Neural cell (in vitro differentiated cells): ENCODE measurements around the gene TRPV3. TPM values are rescaled to one million over a fixed set of nuclear protein-coding genes. Genes with fewer than 3 reads are reported as not detected.

Source experiments
- H2AFZ ChIP-seq: fragments of 200-600, 300-800 bp; sonication (generic), shearing (Covaris generic); 2 replicates; pipeline ENCODE4 v1.6.0; 2014; ENCODE audit warnings: low read depth, mild to moderate bottlenecking, antibody characterized with exemption, low read length, moderate library complexity
- H3F3A ChIP-seq: fragments of 200-600 bp; shearing (Covaris generic); 2 replicates; pipeline ENCODE4 v1.6.1; 2016; ENCODE audit warnings: mild to moderate bottlenecking, moderate library complexity, mixed read lengths, antibody characterized with exemption, low read length; ENCODE audit not compliant: insufficient read depth, poor library complexity, severe bottlenecking
- H3K27ac ChIP-seq: fragments of 200-600, 300-800 bp; sonication (generic), shearing (Covaris generic); 2 replicates; pipeline ENCODE4 v1.5.1; 2014; ENCODE audit warnings: mild to moderate bottlenecking, low read length, moderate library complexity
- H3K27me3 ChIP-seq: fragments of 300-800, 200-600 bp; sonication (generic), shearing (Covaris generic); 2 replicates; pipeline ENCODE4 v1.6.0; 2014; ENCODE audit warnings: mild to moderate bottlenecking, low read depth, low read length, moderate library complexity; ENCODE audit not compliant: insufficient read depth
- H3K36me3 ChIP-seq: fragments of 300-800, 200-600 bp; sonication (generic), shearing (Covaris generic); 2 replicates; pipeline ENCODE4 v1.5.1; 2014; ENCODE audit warnings: mild to moderate bottlenecking, antibody characterized with exemption, low read length, moderate library complexity; ENCODE audit not compliant: insufficient read depth
- H3K4me2 ChIP-seq: fragments of 300-800, 200-600 bp; sonication (generic), shearing (Covaris generic); 2 replicates; pipeline ENCODE4 v1.6.0; 2014; ENCODE audit warnings: mild to moderate bottlenecking, low read length
- H3K4me3 ChIP-seq: fragments of 300-800, 200-600 bp; sonication (generic), shearing (Covaris generic); 2 replicates; pipeline ENCODE4 v1.5.1; 2014; ENCODE audit warnings: mild to moderate bottlenecking, low read length, moderate library complexity
- H3K79me2 ChIP-seq: fragments of 200-600 bp; shearing (Covaris generic); replicated peaks from 2 replicates; pipeline ENCODE4 v1.6.0; 2014; ENCODE audit warnings: mild to moderate bottlenecking, low read length, moderate library complexity; ENCODE audit not compliant: insufficient read depth
- H3K9ac ChIP-seq: fragments of 300-800, 200-600 bp; sonication (generic), shearing (Covaris generic); 2 replicates; pipeline ENCODE4 v1.6.1; 2016; ENCODE audit warnings: mild to moderate bottlenecking, low read length, mixed read lengths
- H3K9me2 ChIP-seq: fragments of 200-600 bp; shearing (Covaris generic); 2 replicates; pipeline ENCODE4 v1.6.1; 2016; ENCODE audit warnings: mild to moderate bottlenecking, low read length, mixed read lengths; ENCODE audit not compliant: insufficient read depth
- H3K9me3 ChIP-seq: fragments of 200-600, 300-800 bp; sonication (generic), shearing (Covaris generic); 2 replicates; pipeline ENCODE4 v1.6.1; 2016; ENCODE audit warnings: mild to moderate bottlenecking, mixed run types, low read length, moderate library complexity, mixed read lengths
- H4K20me1 ChIP-seq: fragments of 200-600 bp; shearing (Covaris generic); 2 replicates; pipeline ENCODE4 v1.6.1; 2016; ENCODE audit warnings: mild to moderate bottlenecking, mixed run types; ENCODE audit not compliant: insufficient read depth
- EP300 ChIP-seq: fragments of 450-650 bp; conservative IDR thresholded peaks from 2 replicates; pipeline ENCODE4 v1.6.1; 2014; ENCODE audit warnings: antibody characterized with exemption, mild to moderate bottlenecking, moderate library complexity; ENCODE audit not compliant: poor library complexity, severe bottlenecking
- EZH2 ChIP-seq: fragments of 200-600, 300-800 bp; shearing (Covaris generic), sonication (generic); IDR thresholded peaks from 2 replicates; pipeline ENCODE4 v1.6.1; 2014; ENCODE audit warnings: antibody characterized with exemption, low read length, borderline replicate concordance, mild to moderate bottlenecking; ENCODE audit not compliant: insufficient read depth, poor library complexity, severe bottlenecking
- MXI1 ChIP-seq: fragments of 450-650 bp; conservative IDR thresholded peaks from 2 replicates; pipeline ENCODE4 v1.6.1; 2014; ENCODE audit warnings: antibody characterized with exemption, mild to moderate bottlenecking; ENCODE audit not compliant: poor library complexity, severe bottlenecking
- POLR2AphosphoS5 ChIP-seq: IDR thresholded peaks from 2 replicates; pipeline ENCODE4 v1.6.1; 2012
- RAD21 ChIP-seq: fragments of 450-650 bp; conservative IDR thresholded peaks from 2 replicates; pipeline ENCODE4 v1.6.1; 2014; ENCODE audit warnings: antibody characterized with exemption, mild to moderate bottlenecking, moderate library complexity
- SMC3 ChIP-seq: fragments of 450-650 bp; conservative IDR thresholded peaks from 2 replicates; pipeline ENCODE4 v1.6.1; 2014; ENCODE audit warnings: antibody characterized with exemption, mild to moderate bottlenecking, moderate library complexity; ENCODE audit not compliant: poor library complexity
- TAF1 ChIP-seq: IDR thresholded peaks from 2 replicates; pipeline ENCODE4 v1.6.1; 2012; ENCODE audit warnings: low read depth
- polyA plus RNA-seq: library from polyadenylated mRNA; depleted of rRNA; stranded (reverse); fragments of >200 nt; gene quantifications from 2 replicates; pipeline ENCODE4 v1.2.3, GENCODE V29; 2014
- TF ChIP-seq, protein P1 (sequence below): fragments of 450-650 bp; IDR thresholded peaks from 2 replicates; pipeline ENCODE4 v1.5.1; 2014; ENCODE audit warnings: antibody characterized with exemption, mild to moderate bottlenecking, moderate library complexity; ENCODE audit not compliant: poor library complexity, severe bottlenecking
- TF ChIP-seq, protein P2 (sequence below): IDR thresholded peaks from 2 replicates; pipeline ENCODE4 v1.6.1; 2012; ENCODE audit warnings: borderline replicate concordance

The TRPV3 gene
- polyA plus RNA-seq, 1 donor from 2014 or later = 0.19 TPM

DNA sequence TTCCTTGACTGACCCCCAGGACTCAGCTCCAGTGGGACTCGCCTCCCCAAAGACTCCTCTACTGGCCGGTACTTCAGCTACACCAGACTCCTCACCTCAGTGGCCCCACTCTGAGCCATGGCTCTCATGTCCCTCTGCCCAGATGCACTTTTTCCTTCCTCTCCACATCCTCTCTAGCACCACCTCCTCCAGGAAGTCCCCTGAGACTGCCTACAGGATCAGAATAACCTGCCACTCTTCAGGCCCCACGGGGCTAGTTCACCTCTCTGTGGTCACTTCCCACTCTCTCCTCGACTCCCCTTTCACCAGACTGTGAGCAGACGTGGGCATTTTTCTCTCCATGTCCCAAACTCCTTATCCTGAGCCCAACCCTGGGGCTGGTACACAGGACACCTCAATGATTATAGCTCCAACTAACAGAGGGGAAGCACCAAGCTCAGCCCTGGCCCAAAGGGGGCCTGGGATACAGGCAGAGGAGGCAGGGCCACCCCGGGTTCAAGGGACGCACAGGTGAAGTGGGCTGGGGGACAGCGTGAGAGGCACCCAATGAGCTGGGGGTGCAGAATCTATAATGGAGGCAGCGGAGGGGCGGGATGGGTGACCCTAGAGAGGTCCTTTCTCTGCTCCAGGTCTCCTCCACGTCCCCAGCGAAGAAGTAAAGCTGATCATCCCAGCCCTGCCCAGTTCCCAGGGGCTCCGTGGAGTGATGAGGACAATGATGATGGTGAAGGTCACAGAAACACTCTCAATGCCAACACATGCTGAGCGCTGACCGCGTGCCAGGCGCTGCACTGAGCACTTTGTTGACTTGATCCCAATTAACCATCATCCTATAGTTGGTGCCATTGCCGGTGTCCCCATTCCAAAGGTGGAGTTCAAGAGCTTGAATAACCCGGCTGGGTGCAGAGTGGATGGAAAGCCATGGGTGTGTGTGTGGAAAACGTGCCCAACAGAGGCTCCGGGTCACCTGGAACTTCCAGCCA, 3.9 kb downstream of the TRPV3 start:
- Histone ChIP-seq H3K79me2 (no peaks in the 10 kb centered on the region), H3K4me3 (no peak overlapping the region), H3K27me3 (no peaks in the 10 kb centered on the region), H3K4me2 (no peak overlapping the region), H3F3A (no peaks in the 10 kb centered on the region), H3K9me3 (no peaks in the 10 kb centered on the region), H3K27ac (no peak overlapping the region), H3K9ac (no peak overlapping the region), H3K9me2 (no peaks in the 10 kb centered on the region), H4K20me1 (no peaks in the 10 kb centered on the region), H3K36me3 (no peaks in the 10 kb centered on the region), H2AFZ (no peak overlapping the region)
- TF ChIP-seq RAD21 (no peak), SMC3 (no peak), POLR2AphosphoS5 (no peak), EZH2 (no peak), TAF1 (no peak), EP300 (no peak)
- TF ChIP-seq, protein P1, sequence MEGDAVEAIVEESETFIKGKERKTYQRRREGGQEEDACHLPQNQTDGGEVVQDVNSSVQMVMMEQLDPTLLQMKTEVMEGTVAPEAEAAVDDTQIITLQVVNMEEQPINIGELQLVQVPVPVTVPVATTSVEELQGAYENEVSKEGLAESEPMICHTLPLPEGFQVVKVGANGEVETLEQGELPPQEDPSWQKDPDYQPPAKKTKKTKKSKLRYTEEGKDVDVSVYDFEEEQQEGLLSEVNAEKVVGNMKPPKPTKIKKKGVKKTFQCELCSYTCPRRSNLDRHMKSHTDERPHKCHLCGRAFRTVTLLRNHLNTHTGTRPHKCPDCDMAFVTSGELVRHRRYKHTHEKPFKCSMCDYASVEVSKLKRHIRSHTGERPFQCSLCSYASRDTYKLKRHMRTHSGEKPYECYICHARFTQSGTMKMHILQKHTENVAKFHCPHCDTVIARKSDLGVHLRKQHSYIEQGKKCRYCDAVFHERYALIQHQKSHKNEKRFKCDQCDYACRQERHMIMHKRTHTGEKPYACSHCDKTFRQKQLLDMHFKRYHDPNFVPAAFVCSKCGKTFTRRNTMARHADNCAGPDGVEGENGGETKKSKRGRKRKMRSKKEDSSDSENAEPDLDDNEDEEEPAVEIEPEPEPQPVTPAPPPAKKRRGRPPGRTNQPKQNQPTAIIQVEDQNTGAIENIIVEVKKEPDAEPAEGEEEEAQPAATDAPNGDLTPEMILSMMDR = no peak

DNA sequence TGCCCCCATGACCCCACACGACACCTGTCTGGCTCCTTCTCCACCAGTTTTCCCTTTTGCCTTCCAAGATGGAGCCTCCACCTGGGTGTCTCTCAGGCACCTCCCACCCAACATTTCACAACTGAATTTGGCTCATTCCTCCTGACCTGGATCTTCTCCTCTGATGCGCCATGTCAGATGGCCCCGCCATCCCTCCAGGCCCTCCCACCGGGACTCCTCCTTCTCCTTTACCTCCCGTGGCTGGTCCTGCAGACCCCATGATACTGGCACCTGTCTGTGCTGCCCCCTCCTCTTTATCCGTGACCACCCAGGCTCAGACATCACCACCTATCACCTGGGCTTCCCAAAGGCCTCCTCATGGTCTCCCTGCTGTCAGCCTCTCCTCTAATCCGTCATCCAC, 4.7 kb downstream of the TRPV3 start:
- H3K27ac ChIP-seq = no peak overlapping the region
- TF ChIP-seq TAF1 (no peak), MXI1 (no peak), EP300 (no peak), SMC3 (no peak), EZH2 (no peak), POLR2AphosphoS5 (no peak)
- TF ChIP-seq, protein P2, sequence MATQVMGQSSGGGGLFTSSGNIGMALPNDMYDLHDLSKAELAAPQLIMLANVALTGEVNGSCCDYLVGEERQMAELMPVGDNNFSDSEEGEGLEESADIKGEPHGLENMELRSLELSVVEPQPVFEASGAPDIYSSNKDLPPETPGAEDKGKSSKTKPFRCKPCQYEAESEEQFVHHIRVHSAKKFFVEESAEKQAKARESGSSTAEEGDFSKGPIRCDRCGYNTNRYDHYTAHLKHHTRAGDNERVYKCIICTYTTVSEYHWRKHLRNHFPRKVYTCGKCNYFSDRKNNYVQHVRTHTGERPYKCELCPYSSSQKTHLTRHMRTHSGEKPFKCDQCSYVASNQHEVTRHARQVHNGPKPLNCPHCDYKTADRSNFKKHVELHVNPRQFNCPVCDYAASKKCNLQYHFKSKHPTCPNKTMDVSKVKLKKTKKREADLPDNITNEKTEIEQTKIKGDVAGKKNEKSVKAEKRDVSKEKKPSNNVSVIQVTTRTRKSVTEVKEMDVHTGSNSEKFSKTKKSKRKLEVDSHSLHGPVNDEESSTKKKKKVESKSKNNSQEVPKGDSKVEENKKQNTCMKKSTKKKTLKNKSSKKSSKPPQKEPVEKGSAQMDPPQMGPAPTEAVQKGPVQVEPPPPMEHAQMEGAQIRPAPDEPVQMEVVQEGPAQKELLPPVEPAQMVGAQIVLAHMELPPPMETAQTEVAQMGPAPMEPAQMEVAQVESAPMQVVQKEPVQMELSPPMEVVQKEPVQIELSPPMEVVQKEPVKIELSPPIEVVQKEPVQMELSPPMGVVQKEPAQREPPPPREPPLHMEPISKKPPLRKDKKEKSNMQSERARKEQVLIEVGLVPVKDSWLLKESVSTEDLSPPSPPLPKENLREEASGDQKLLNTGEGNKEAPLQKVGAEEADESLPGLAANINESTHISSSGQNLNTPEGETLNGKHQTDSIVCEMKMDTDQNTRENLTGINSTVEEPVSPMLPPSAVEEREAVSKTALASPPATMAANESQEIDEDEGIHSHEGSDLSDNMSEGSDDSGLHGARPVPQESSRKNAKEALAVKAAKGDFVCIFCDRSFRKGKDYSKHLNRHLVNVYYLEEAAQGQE = no peak
- H3K79me2 ChIP-seq = no peaks in the 10 kb centered on the region
- no peak overlapping the region for H3K4me3 ChIP-seq
- no peak overlapping the region for H2AFZ ChIP-seq
- no peak overlapping the region for H3K9ac ChIP-seq
- H4K20me1 ChIP-seq = no peaks in the 10 kb centered on the region
- no peaks in the 10 kb centered on the region for H3K9me2 ChIP-seq
- no peak overlapping the region for H3K4me2 ChIP-seq
- no peaks in the 10 kb centered on the region for H3K36me3 ChIP-seq
- H3K27me3 ChIP-seq = no peaks in the 10 kb centered on the region
- H3F3A ChIP-seq = no peaks in the 10 kb centered on the region
- no peaks in the 10 kb centered on the region for H3K9me3 ChIP-seq
